Thyroid gland (tissue), 4 donors: ENCODE results near the gene SLC29A3. TPM values are rescaled to one million over a fixed set of nuclear protein-coding genes. Genes with fewer than 3 reads are reported as not detected.
A peak's percentile ranks its signal among the peaks of the same experiment; 100 is the strongest.

Experiments
- DNase-seq, 2 donors: peaks; one replicate each; pipeline ENCODE4 v3.0.0-alpha.2; 2019
- H3K27ac ChIP-seq, 3 donors: fragments of 200-600 bp; sonication (generic); 1 replicate in 2 of 3; 2 replicates in 1 of 3; pipeline ENCODE4 v1.5.1; 2016 to 2019; ENCODE audit warnings: mild to moderate bottlenecking in 1 of 3, moderate library complexity in 1 of 3
- H3K27me3 ChIP-seq: fragments of 200-600 bp; sonication (generic); one replicate; pipeline ENCODE4 v1.5.1; 2019
- H3K36me3 ChIP-seq, 2 donors: fragments of 200-600 bp; sonication (generic); one replicate each; pipeline ENCODE4 v1.5.1; 2016 to 2019
- H3K4me1 ChIP-seq, 2 donors: fragments of 200-600 bp; sonication (generic); one replicate each; pipeline ENCODE4 v1.5.1; 2017 to 2019
- H3K4me3 ChIP-seq, 3 donors: fragments of 200-600 bp; sonication (generic); replicated peaks in 1 of 3; 1 replicate in 2 of 3; 2 replicates in 1 of 3; pipeline ENCODE4 v1.5.1; 2016; ENCODE audit warnings: mild to moderate bottlenecking in 1 of 3
- H3K9me3 ChIP-seq: fragments of 200-600 bp; sonication (generic); one replicate; pipeline ENCODE4 v1.5.1; 2017
- CTCF ChIP-seq, 6 experiments: fragments of 200-600 bp in 3 of 6; fragments of 450-650 bp in 3 of 6; sonication (generic) in 3 of 6; IDR thresholded peaks; one replicate each; pipeline ENCODE4 v1.5.1; 2016 to 2019; ENCODE audit warnings: antibody characterized with exemption in 6 of 6, mild to moderate bottlenecking in 2 of 6, inconsistent platforms in 1 of 6, moderate library complexity in 1 of 6
- POLR2A ChIP-seq, 2 donors: fragments of 450-650 bp; IDR thresholded peaks; one replicate each; pipeline ENCODE4 v1.6.1; 2017; ENCODE audit warnings: antibody characterized with exemption in 2 of 2, mild to moderate bottlenecking in 2 of 2, moderate library complexity in 1 of 2
- WGBS, 2 donors: methylation state at CpG; one replicate each; pipeline ENCODE4 v1.1.5; 2017; 5-methylcytosine and 5-hydroxymethylcytosine counted together
- intact Hi-C: fragments of 100-400 bp; cut with DNase I; formaldehyde crosslinking; loops from one replicate; pipeline ENCODE4 v1.15.1; 2023
- total RNA-seq, 4 donors: library from RNA; depleted of rRNA; stranded (reverse); fragments of >200 nt; gene quantifications; one replicate each; pipeline ENCODE4 v1.2.3, GENCODE V29; 2016

SLC29A3 gene
- total RNA-seq, 4 donors from 2014 or later: 5.1 to 8.2 (median 6.7) TPM

DNA sequence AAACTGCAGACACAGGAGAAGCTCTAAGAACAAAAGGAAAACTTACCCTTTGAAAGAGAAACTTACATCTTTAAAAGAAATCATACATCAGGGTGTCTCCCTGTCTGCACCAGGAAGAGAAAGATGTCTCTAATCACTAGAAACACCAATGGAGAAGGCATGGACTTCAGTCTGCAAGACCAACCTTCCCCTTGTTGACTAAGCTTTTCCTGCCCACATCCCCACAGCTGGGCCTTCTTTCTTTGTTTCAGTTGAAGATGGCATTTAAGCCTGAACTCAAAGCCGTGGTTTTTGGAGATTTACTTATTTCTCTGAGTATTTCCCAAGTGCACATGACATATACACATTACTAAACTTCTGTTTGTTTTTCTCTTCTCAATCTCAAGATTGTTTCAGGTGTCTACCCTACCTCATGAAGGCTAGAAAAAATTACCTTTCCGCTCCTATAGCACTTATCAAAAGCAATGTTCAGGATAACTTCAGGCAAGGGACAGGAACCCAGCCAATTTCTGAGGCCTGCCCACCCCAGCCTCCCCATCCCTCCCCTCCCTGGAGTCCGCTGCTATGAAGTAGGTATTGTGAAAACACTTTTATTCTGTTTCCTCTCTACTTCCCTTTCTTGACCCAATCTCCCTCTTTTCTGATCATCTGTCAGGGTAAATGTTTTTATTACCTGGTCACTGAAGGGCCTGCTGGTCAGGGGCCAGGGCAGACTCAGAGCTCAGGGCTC, 2.8 kb upstream of the SLC29A3 start:
- Histone ChIP-seq H3K4me3 (no peak overlapping the region), H3K9me3 (no peaks in the 10 kb centered on the region), H3K27me3 (no peaks in the 10 kb centered on the region), H3K4me1 (peaks cover 16 to 42% of the 10 kb centered on the region in 2 donors), H3K27ac (peak overlapping the region in 2 of 3 donors; percentile 41 to 57), H3K36me3 (no peaks in the 10 kb centered on the region)
- DNase-seq: peak; percentile 57 to 64
- 30 to 34% methylated on average over 3 of the region's 3 CpGs for WGBS, 2 donors
- intact Hi-C loops: loop anchor here (5.0 kb wide), 3 partner anchors 256 to 496 kb away; no protein-coding TSS in a partner anchor
- no peak for TF ChIP-seq POLR2A (IDR thresholded peaks at IDR 0.05)
- no peak for TF ChIP-seq CTCF (IDR thresholded peaks at IDR 0.05)

DNA sequence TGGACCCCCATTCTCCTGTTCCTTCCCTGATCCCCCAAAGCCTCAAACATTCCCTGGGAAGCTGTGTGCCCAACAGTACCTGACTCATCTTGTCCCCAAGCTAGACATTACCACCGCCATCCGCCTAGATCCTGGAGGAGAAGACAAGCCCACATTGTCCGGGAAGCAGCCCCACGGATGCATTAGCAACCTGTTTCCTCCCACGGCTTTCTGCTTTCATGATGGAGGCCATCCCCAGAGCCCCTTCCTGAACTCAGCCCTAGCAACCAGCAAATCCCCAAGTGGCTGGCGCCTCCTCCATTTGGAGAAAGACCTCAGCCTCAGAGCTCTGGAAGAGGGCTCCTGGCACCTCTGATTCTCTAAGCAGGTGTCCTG, 2.3 kb upstream of the SLC29A3 start:
- no peak for TF ChIP-seq POLR2A (IDR thresholded peaks at IDR 0.05)
- TF ChIP-seq CTCF (IDR thresholded peaks at IDR 0.05): no peak
- H3K4me3 ChIP-seq: no peak overlapping the region
- WGBS, 2 donors: 46 to 55% methylated on average over 5 to 6 of the region's 6 CpGs
- H3K4me1 ChIP-seq: peaks cover 16 to 42% of the 10 kb centered on the region in 2 donors
- intact Hi-C loops: loop anchor here (5.0 kb wide), 3 partner anchors 256 to 496 kb away; no protein-coding TSS in a partner anchor
- no peak for DNase-seq
- H3K27ac ChIP-seq: peak overlapping the region in 2 of 3 donors; percentile 41 to 57
- no peaks in the 10 kb centered on the region for H3K9me3 ChIP-seq
- no peaks in the 10 kb centered on the region for H3K36me3 ChIP-seq
- H3K27me3 ChIP-seq: no peaks in the 10 kb centered on the region

GRCh38 chr10:71317739-71318138, 1.3 kb upstream of the SLC29A3 start:
- intact Hi-C loops: loop anchor here (5.0 kb wide), 3 partner anchors 255 to 495 kb away; no protein-coding TSS in a partner anchor
- no peak overlapping the region for H3K4me3 ChIP-seq
- no peak for TF ChIP-seq CTCF (IDR thresholded peaks at IDR 0.05)
- TF ChIP-seq POLR2A (IDR thresholded peaks at IDR 0.05): no peak
- no peaks in the 10 kb centered on the region for H3K9me3 ChIP-seq
- WGBS, 2 donors: 78 to 91% methylated on average over 6 of the region's 6 CpGs
- H3K36me3 ChIP-seq: no peaks in the 10 kb centered on the region
- no peaks in the 10 kb centered on the region for H3K27me3 ChIP-seq
- H3K27ac ChIP-seq: no peak overlapping the region
- H3K4me1 ChIP-seq: peaks cover 16 to 40% of the 10 kb centered on the region in 2 donors
- DNase-seq: no peak

- H3K9me3 ChIP-seq: no peaks in the 10 kb centered on the region
- peak in 1 of 2 donors; percentile 47 for DNase-seq
Observed at GRCh38 chr10:71319800-71320392, 837 bp downstream of the SLC29A3 start.

More at GRCh38 chr10:71319800-71320392, 837 bp downstream of the SLC29A3 start:
- Histone ChIP-seq H3K27me3 (no peaks in the 10 kb centered on the region), H3K4me1 (peaks cover 11 to 26% of the 10 kb centered on the region in 2 donors), H3K27ac (peak overlapping the region; percentile 77 to 80 (median 78)), H3K36me3 (peaks cover 0 to 3% of the 10 kb centered on the region in 2 donors), H3K4me3 (peak overlapping the region in 2 of 3 donors; percentile 67 to 70)
- intact Hi-C loops: loop anchor here (5.0 kb wide), 3 partner anchors 252 to 492 kb away; no protein-coding TSS in a partner anchor
- no peak for TF ChIP-seq POLR2A (IDR thresholded peaks at IDR 0.05)
- no peak for TF ChIP-seq CTCF (IDR thresholded peaks at IDR 0.05)
- WGBS, 2 donors: 29 to 42% methylated on average over 6 to 8 of the region's 8 CpGs
